PFSK-1 (cell line): ENCODE results near the gene LSAMP.

ENCODE experiments used
- FOXP2 ChIP-seq: optimal IDR thresholded peaks from 2 replicates; pipeline ENCODE3; 2011; ENCODE audit warnings: borderline replicate concordance, control low read depth, inconsistent platforms; ENCODE audit not compliant: insufficient read depth; ENCODE audit errors: extremely low read length, extremely low read depth
- POLR2AphosphoS5 ChIP-seq: IDR thresholded peaks from 2 replicates; pipeline ENCODE4 v1.6.1; 2012; ENCODE audit warnings: low read depth, mild to moderate bottlenecking, control low read depth, low read length, moderate library complexity
- REST ChIP-seq, 2 experiments: IDR thresholded peaks; 2 replicates each; pipeline versions ENCODE4 v1.6.1 to v1.8.0; 2011 to 2012; ENCODE audit warnings: low read depth in 2 of 2, low read length in 2 of 2, control low read depth in 1 of 2, inconsistent platforms in 1 of 2, mild to moderate bottlenecking in 1 of 2, moderate library complexity in 1 of 2; ENCODE audit not compliant: insufficient read depth in 1 of 2
- SIN3A ChIP-seq: IDR thresholded peaks from 2 replicates; pipeline ENCODE4 v1.6.1; 2012; ENCODE audit warnings: mild to moderate bottlenecking, low read length, moderate library complexity, borderline replicate concordance; ENCODE audit not compliant: insufficient read depth
- TAF1 ChIP-seq: IDR thresholded peaks from 2 replicates; pipeline ENCODE4 v1.6.1; 2012; ENCODE audit warnings: low read length, control low read depth, borderline replicate concordance; ENCODE audit not compliant: insufficient read depth

The LSAMP gene

GRCh38 chr3:116443191-116443661 lies 2.1 kb downstream of the LSAMP start:
- no peak for TF ChIP-seq POLR2AphosphoS5
- TF ChIP-seq REST (IDR thresholded peaks at IDR 0.05; ENCODE audit: insufficient read depth in 1 of 2, low read depth in 2 of 2, low read length in 2 of 2) = no peak
- no peak for TF ChIP-seq FOXP2

- TF ChIP-seq FOXP2 (no peak), REST (IDR thresholded peaks at IDR 0.05; ENCODE audit: insufficient read depth in 1 of 2, low read depth in 2 of 2, low read length in 2 of 2) (no peak), TAF1 (no peak), SIN3A (no peak), POLR2AphosphoS5 (no peak)
These were observed 2.8 kb downstream of the LSAMP start for GRCh38 chr3:116442331-116443021.

GRCh38 chr3:116441652-116442051 lies 3.6 kb downstream of the LSAMP start:
- TF ChIP-seq SIN3A (no peak), POLR2AphosphoS5 (no peak), REST (IDR thresholded peaks at IDR 0.05; ENCODE audit: insufficient read depth in 1 of 2, low read depth in 2 of 2, low read length in 2 of 2) (no peak), TAF1 (no peak), FOXP2 (no peak)

- TF ChIP-seq SIN3A = no peak
- TF ChIP-seq POLR2AphosphoS5 = no peak
- TF ChIP-seq TAF1 = no peak
- no peak for TF ChIP-seq REST (IDR thresholded peaks at IDR 0.05; ENCODE audit: insufficient read depth in 1 of 2, low read depth in 2 of 2, low read length in 2 of 2)
- no peak for TF ChIP-seq FOXP2
These were observed 5.1 kb downstream of the LSAMP start for GRCh38 chr3:116440196-116440595.

- TF ChIP-seq REST (IDR thresholded peaks at IDR 0.05; ENCODE audit: insufficient read depth in 1 of 2, low read depth in 2 of 2, low read length in 2 of 2) (no peak), SIN3A (no peak), POLR2AphosphoS5 (no peak), TAF1 (no peak), FOXP2 (no peak)
These were observed 11.7 kb downstream of the LSAMP start for GRCh38 chr3:116433552-116433951.
